Epithelial cell of proximal tubule (primary cell): Measurements from ENCODE around the gene CTNND2. TPM values are rescaled to one million over a fixed set of nuclear protein-coding genes. Genes with fewer than 3 reads are reported as not detected.

Source experiments
- DNase-seq: peaks from one replicate; pipeline ENCODE4 v3.0.0-alpha.2; 2011; ENCODE audit warnings: low read depth
- H3K4me3 ChIP-seq: 2 replicates; pipeline ENCODE4 v1.5.1; 2011; ENCODE audit warnings: low read depth, mild to moderate bottlenecking, low read length
- CTCF ChIP-seq: conservative IDR thresholded peaks from 2 replicates; pipeline ENCODE4 v1.5.1; 2012; ENCODE audit warnings: low read depth, mild to moderate bottlenecking, low read length
- total RNA-seq: library from RNA; depleted of rRNA; stranded (reverse); fragments of >200 nt; gene quantifications from 2 replicates; pipeline ENCODE4 v1.2.3, GENCODE V29; 2015

The CTNND2 gene
- total RNA-seq, 1 donor from 2014 or later = 0.12 TPM

GRCh38 chr5:10969684-10970180, 934.5 kb downstream of the CTNND2 start:
- H3K4me3 ChIP-seq = no peak overlapping the region
- no peak for TF ChIP-seq CTCF
- no peak for DNase-seq

- no peak overlapping the region for H3K4me3 ChIP-seq
- TF ChIP-seq CTCF = no peak
- DNase-seq = no peak
These were observed 939.4 kb downstream of the CTNND2 start for GRCh38 chr5:10964806-10965205.

- TF ChIP-seq CTCF = no peak
- H3K4me3 ChIP-seq = no peak overlapping the region
- no peak for DNase-seq
These were observed 945.5 kb downstream of the CTNND2 start for GRCh38 chr5:10958728-10959127.

GRCh38 chr5:10949856-10950630, 954.2 kb downstream of the CTNND2 start:
- TF ChIP-seq CTCF = no peak
- no peak overlapping the region for H3K4me3 ChIP-seq
- DNase-seq = no peak

- H3K4me3 ChIP-seq = no peak overlapping the region
- TF ChIP-seq CTCF = no peak
- DNase-seq = no peak
These were observed 958.2 kb downstream of the CTNND2 start for GRCh38 chr5:10946050-10946449.

- TF ChIP-seq CTCF = no peak
- no peak overlapping the region for H3K4me3 ChIP-seq
- DNase-seq = no peak
These were observed 962.3 kb downstream of the CTNND2 start for GRCh38 chr5:10941900-10942299.

GRCh38 chr5:10936081-10936855, 968.0 kb downstream of the CTNND2 start:
- no peak for DNase-seq
- H3K4me3 ChIP-seq = no peak overlapping the region
- TF ChIP-seq CTCF = no peak
